SU-DHL-6 (cell line): ENCODE measurements around the gene DEAF1.

Experiments used
- H2AFZ ChIP-seq: fragments of 200-600 bp; sonication (generic); 2 replicates; pipeline ENCODE4 v1.6.1; 2014; ENCODE audit warnings: low read depth, mild to moderate bottlenecking, moderate library complexity, mixed read lengths, antibody characterized with exemption, low read length; ENCODE audit not compliant: severe bottlenecking
- H3F3A ChIP-seq: fragments of 200-600 bp; shearing (Covaris generic); 2 replicates; pipeline ENCODE4 v1.6.0; 2016; ENCODE audit warnings: antibody characterized with exemption, mild to moderate bottlenecking; ENCODE audit not compliant: insufficient read depth
- H3K27ac ChIP-seq: fragments of 200-600 bp; sonication (generic); 2 replicates; pipeline ENCODE4 v1.5.1; 2016; ENCODE audit warnings: low read depth, mild to moderate bottlenecking, low read length, moderate library complexity, mixed read lengths
- H3K27me3 ChIP-seq: fragments of 200-600 bp; sonication (generic), shearing (Covaris generic); 2 replicates; pipeline ENCODE4 v1.6.0; 2014; ENCODE audit warnings: mild to moderate bottlenecking, low read length
- H3K36me3 ChIP-seq: fragments of 200-600 bp; sonication (generic); 2 replicates; pipeline ENCODE4 v1.6.1; 2014; ENCODE audit warnings: mild to moderate bottlenecking, low read length, mixed read lengths
- H3K4me2 ChIP-seq: fragments of 300-600, 200-600 bp; shearing (Covaris generic), sonication (generic); 2 replicates; pipeline ENCODE4 v1.6.0; 2014; ENCODE audit warnings: low read length, low read depth, mild to moderate bottlenecking; ENCODE audit not compliant: poor library complexity, severe bottlenecking
- H3K4me3 ChIP-seq: fragments of 200-600 bp; sonication (generic); 2 replicates; pipeline ENCODE4 v1.5.1; 2014; ENCODE audit warnings: antibody characterized with exemption, low read length, mild to moderate bottlenecking, mixed read lengths; ENCODE audit not compliant: insufficient read depth, poor library complexity, severe bottlenecking
- H3K79me2 ChIP-seq: fragments of 200-600 bp; sonication (generic); 2 replicates; pipeline ENCODE4 v1.6.1; 2014; ENCODE audit warnings: mild to moderate bottlenecking, low read length, moderate library complexity; ENCODE audit not compliant: insufficient read depth
- H3K9ac ChIP-seq: fragments of 200-600 bp; sonication (generic); 2 replicates; pipeline ENCODE4 v1.7.0; 2014; ENCODE audit warnings: mild to moderate bottlenecking, low read length
- H3K9me2 ChIP-seq: fragments of 200-600 bp; sonication (generic); replicated peaks from 2 replicates; pipeline ENCODE4 v1.6.1; 2014; ENCODE audit warnings: low read length; ENCODE audit not compliant: insufficient read depth
- H3K9me3 ChIP-seq: fragments of 200-600 bp; sonication (generic); 2 replicates; pipeline ENCODE4 v1.6.1; 2014; ENCODE audit warnings: low read length, mixed read lengths; ENCODE audit not compliant: insufficient read depth
- H4K20me1 ChIP-seq: fragments of 200-600 bp; sonication (generic); 2 replicates; pipeline ENCODE4 v1.6.1; 2014; ENCODE audit warnings: low read depth, mild to moderate bottlenecking, antibody characterized with exemption, low read length, moderate library complexity, mixed read lengths
- CTCF ChIP-seq: fragments of 200-600 bp; sonication (generic); IDR thresholded peaks from one replicate; pipeline ENCODE4 v1.5.1; 2017; ENCODE audit warnings: antibody characterized with exemption, mild to moderate bottlenecking, low read length, moderate library complexity; ENCODE audit not compliant: insufficient read depth, poor library complexity, severe bottlenecking
- EZH2phosphoT487 ChIP-seq: fragments of 200-600 bp; sonication (generic), shearing (Covaris generic); conservative IDR thresholded peaks from 2 replicates; pipeline ENCODE4 v1.6.1; 2018; ENCODE audit warnings: mild to moderate bottlenecking, antibody characterized with exemption, low read length, moderate library complexity, mixed read lengths

DEAF1 gene

GRCh38 chr11:613369-613968, 81.6 kb downstream of the DEAF1 start:
- no peaks in the 10 kb centered on the region for H3K9me3 ChIP-seq

GRCh38 chr11:612961-613300, 82.1 kb downstream of the DEAF1 start:
- H3K79me2 ChIP-seq: no peaks in the 10 kb centered on the region
- H3K27me3 ChIP-seq: no peaks in the 10 kb centered on the region
- no peaks in the 10 kb centered on the region for H3K36me3 ChIP-seq
- TF ChIP-seq CTCF (no peak), EZH2phosphoT487 (no peak)
- no peak overlapping the region for H3K27ac ChIP-seq
- no peak overlapping the region for H3K4me2 ChIP-seq
- no peaks in the 10 kb centered on the region; the same call in 1 of the 2 replicates for H4K20me1 ChIP-seq
- no peak overlapping the region for H3K9ac ChIP-seq
- no peaks in the 10 kb centered on the region for H3K9me2 ChIP-seq
- no peak overlapping the region for H3K4me3 ChIP-seq
- H3F3A ChIP-seq: peaks cover 10% of the 10 kb centered on the region
- H2AFZ ChIP-seq: no peak overlapping the region
- H3K9me3 ChIP-seq: no peaks in the 10 kb centered on the region

More at GRCh38 chr11:613369-613968, 81.6 kb downstream of the DEAF1 start:
- Histone ChIP-seq H4K20me1 (no peaks in the 10 kb centered on the region; the same call in 1 of the 2 replicates), H3F3A (peaks cover 10% of the 10 kb centered on the region), H3K9ac (no peak overlapping the region), H2AFZ (no peak overlapping the region), H3K27ac (no peak overlapping the region), H3K4me3 (no peak overlapping the region), H3K27me3 (no peaks in the 10 kb centered on the region), H3K79me2 (no peaks in the 10 kb centered on the region), H3K36me3 (no peaks in the 10 kb centered on the region), H3K9me2 (no peaks in the 10 kb centered on the region), H3K4me2 (no peak overlapping the region)
- TF ChIP-seq EZH2phosphoT487: no peak
- no peak for TF ChIP-seq CTCF

GRCh38 chr11:612201-612960, 82.6 kb downstream of the DEAF1 start:
- H4K20me1 ChIP-seq: no peaks in the 10 kb centered on the region; the same call in 1 of the 2 replicates
- no peak overlapping the region for H3K27ac ChIP-seq

More at GRCh38 chr11:612201-612960, 82.6 kb downstream of the DEAF1 start:
- no peaks in the 10 kb centered on the region for H3K27me3 ChIP-seq
- H3K4me2 ChIP-seq: no peak overlapping the region
- H3K79me2 ChIP-seq: no peaks in the 10 kb centered on the region
- H3K4me3 ChIP-seq: no peak overlapping the region
- TF ChIP-seq CTCF (no peak), EZH2phosphoT487 (no peak)
- no peaks in the 10 kb centered on the region for H3K9me3 ChIP-seq
- no peak overlapping the region for H3K9ac ChIP-seq
- peaks cover 10% of the 10 kb centered on the region for H3F3A ChIP-seq
- H3K36me3 ChIP-seq: no peaks in the 10 kb centered on the region
- no peaks in the 10 kb centered on the region for H3K9me2 ChIP-seq
- no peak overlapping the region for H2AFZ ChIP-seq
